ENCODE data around the gene LRIT1.

Gene LRIT1

DNA sequence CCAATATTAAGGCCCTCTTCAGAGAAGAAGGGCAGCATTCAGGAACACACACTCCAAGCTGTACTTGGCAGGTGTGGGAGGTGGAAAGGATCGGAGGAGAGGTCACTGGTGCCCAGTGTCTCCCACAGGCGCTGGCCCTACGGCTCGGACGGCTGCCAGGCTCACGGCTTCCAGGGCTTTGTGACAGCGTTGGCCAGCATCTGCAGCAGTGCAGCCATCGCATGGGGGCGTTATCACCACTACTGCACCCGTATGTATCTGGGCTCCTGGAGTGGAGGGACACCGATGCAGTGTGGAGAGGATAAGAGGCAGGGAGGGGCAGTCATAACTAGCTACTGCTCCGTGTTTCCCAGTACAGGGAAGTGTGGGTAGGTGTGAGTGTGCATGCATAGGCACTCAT lies 7.4 kb upstream of the LRIT1 start:
- H3K4me1 ChIP-seq (ENCODE audit: control insufficient read depth in 1 of 2, insufficient read depth in 2 of 2, low read length in 2 of 2): no peaks in the 10 kb centered on the region
- H3K36me3 ChIP-seq (ENCODE audit: control insufficient read depth in 1 of 2, insufficient read depth in 2 of 2, low read length in 2 of 2): no peaks in the 10 kb centered on the region
- H3K9me3 ChIP-seq (ENCODE audit: control insufficient read depth in 1 of 2, low read length in 2 of 2): no peaks in the 10 kb centered on the region
- no peak overlapping the region for H3K27ac ChIP-seq (ENCODE audit: low read length)
- H3K4me3 ChIP-seq (ENCODE audit: low read depth in 1 of 2, low read length in 2 of 2): no peak overlapping the region
- no peaks in the 10 kb centered on the region for H3K27me3 ChIP-seq (ENCODE audit: low read depth, low read length)

- H3K9me3 ChIP-seq (ENCODE audit: control insufficient read depth in 1 of 2, low read length in 2 of 2): no peaks in the 10 kb centered on the region
- no peaks in the 10 kb centered on the region for H3K27me3 ChIP-seq (ENCODE audit: low read depth, low read length)
Measured at GRCh38 chr10:84247496-84247895, 6.2 kb upstream of the LRIT1 start.

GRCh38 chr10:84244651-84245270 lies 3.4 kb upstream of the LRIT1 start, which contains the start of gene RGR:
Gene RGR, plus strand, starts transcription at chr10:84245053. Its CDS starts 38 bp downstream, at chr10:84245091.
- H3K27me3 ChIP-seq (ENCODE audit: low read depth, low read length): peaks cover 4% of the 10 kb centered on the region
- no peaks in the 10 kb centered on the region for H3K36me3 ChIP-seq (ENCODE audit: control insufficient read depth in 1 of 2, insufficient read depth in 2 of 2, low read length in 2 of 2)
- no peak within 1 kb of the TSS for H3K4me3 ChIP-seq (ENCODE audit: low read depth in 1 of 2, low read length in 2 of 2)
- H3K9me3 ChIP-seq (ENCODE audit: control insufficient read depth in 1 of 2, low read length in 2 of 2): no peaks in the 10 kb centered on the region
- H3K27ac ChIP-seq (ENCODE audit: low read length): no peak within 1 kb of the TSS
- no peaks in the 10 kb centered on the region for H3K4me1 ChIP-seq (ENCODE audit: control insufficient read depth in 1 of 2, insufficient read depth in 2 of 2, low read length in 2 of 2)

More at GRCh38 chr10:84247496-84247895, 6.2 kb upstream of the LRIT1 start:
- H3K4me1 ChIP-seq (ENCODE audit: control insufficient read depth in 1 of 2, insufficient read depth in 2 of 2, low read length in 2 of 2): no peaks in the 10 kb centered on the region
- no peak overlapping the region for H3K4me3 ChIP-seq (ENCODE audit: low read depth in 1 of 2, low read length in 2 of 2)
- H3K27ac ChIP-seq (ENCODE audit: low read length): no peak overlapping the region
- H3K36me3 ChIP-seq (ENCODE audit: control insufficient read depth in 1 of 2, insufficient read depth in 2 of 2, low read length in 2 of 2): no peaks in the 10 kb centered on the region

GRCh38 chr10:84243759-84244158 lies 2.4 kb upstream of the LRIT1 start:
- H3K4me3 ChIP-seq (ENCODE audit: low read depth in 1 of 2, low read length in 2 of 2): no peak overlapping the region
- H3K27me3 ChIP-seq (ENCODE audit: low read depth, low read length): peaks cover 4% of the 10 kb centered on the region
- no peak overlapping the region for H3K27ac ChIP-seq (ENCODE audit: low read length)
- H3K4me1 ChIP-seq (ENCODE audit: control insufficient read depth in 1 of 2, insufficient read depth in 2 of 2, low read length in 2 of 2): no peaks in the 10 kb centered on the region
- no peaks in the 10 kb centered on the region for H3K9me3 ChIP-seq (ENCODE audit: control insufficient read depth in 1 of 2, low read length in 2 of 2)
- no peaks in the 10 kb centered on the region for H3K36me3 ChIP-seq (ENCODE audit: control insufficient read depth in 1 of 2, insufficient read depth in 2 of 2, low read length in 2 of 2)

DNA sequence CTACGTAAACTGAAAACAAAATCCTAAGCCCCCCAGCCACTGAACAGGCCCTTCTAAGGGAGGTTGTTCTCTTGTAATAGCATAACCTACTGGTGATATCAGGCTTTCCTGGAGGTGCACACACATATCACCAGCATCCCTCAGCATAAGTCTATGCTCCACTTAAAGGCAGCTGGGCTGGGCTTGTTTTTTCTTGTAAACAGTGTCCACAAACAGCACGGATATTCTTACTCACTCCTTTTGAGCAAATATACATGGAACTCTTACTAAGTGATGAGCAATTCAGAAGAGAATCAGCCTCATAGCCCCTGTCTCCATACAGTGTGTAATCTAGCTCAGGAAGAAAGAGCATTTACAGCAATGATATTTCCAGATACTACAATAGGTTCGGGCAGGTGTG lies 2.4 kb downstream of the LRIT1 start:
- peaks cover 4% of the 10 kb centered on the region for H3K27me3 ChIP-seq (ENCODE audit: low read depth, low read length)
- H3K4me3 ChIP-seq (ENCODE audit: low read depth in 1 of 2, low read length in 2 of 2): no peak overlapping the region
- no peaks in the 10 kb centered on the region for H3K4me1 ChIP-seq (ENCODE audit: control insufficient read depth in 1 of 2, insufficient read depth in 2 of 2, low read length in 2 of 2)
- no peaks in the 10 kb centered on the region for H3K9me3 ChIP-seq (ENCODE audit: control insufficient read depth in 1 of 2, low read length in 2 of 2)
- H3K27ac ChIP-seq (ENCODE audit: low read length): no peak overlapping the region
- no peaks in the 10 kb centered on the region for H3K36me3 ChIP-seq (ENCODE audit: control insufficient read depth in 1 of 2, insufficient read depth in 2 of 2, low read length in 2 of 2)

DNA sequence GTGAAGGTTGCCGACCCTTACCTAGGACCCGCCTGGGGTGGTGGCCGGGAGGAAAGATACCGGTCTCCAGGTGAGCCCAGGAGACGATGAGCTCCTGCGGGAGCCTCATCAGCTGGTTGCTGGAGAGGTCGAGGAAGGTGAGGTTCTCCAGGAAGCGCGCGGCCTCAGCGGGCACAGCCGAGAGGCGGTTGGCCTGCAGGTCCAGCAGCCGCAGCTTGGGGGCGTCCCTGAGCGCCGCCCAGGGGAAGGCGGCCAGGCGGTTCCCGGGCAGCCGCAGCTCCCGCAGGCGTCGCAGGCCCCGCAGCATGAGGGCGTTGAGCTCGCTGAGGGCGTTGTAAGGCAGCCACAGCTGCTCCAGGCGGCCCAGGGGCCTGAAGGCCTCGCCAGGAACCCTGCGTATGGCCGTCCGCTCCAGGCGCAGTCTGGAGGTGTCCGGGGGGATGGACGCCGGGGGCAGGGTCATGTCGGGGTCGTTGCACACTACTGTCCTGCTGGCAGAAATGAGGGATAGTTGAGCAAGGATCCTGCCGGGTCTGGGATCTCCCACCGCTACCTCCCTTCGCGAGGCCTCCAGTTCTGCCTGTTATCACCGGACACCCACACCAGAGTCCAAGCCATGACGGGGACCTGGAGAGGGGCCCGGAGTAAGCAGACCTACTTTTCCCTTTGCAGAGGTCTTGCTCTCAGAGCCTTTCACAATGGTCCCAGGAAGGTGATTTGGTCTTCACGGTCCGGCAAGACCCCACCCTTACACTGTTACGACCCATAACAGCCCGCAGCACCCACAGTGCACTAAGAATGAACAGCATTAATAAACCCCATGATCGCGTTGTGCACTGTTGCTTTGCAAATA lies 3.9 kb downstream of the LRIT1 start:
- Histone ChIP-seq H3K9me3 (ENCODE audit: control insufficient read depth in 1 of 2, low read length in 2 of 2) (no peaks in the 10 kb centered on the region), H3K4me1 (ENCODE audit: control insufficient read depth in 1 of 2, insufficient read depth in 2 of 2, low read length in 2 of 2) (no peaks in the 10 kb centered on the region), H3K27me3 (ENCODE audit: low read depth, low read length) (peaks cover 4% of the 10 kb centered on the region), H3K4me3 (ENCODE audit: low read depth in 1 of 2, low read length in 2 of 2) (no peak overlapping the region), H3K27ac (ENCODE audit: low read length) (no peak overlapping the region), H3K36me3 (ENCODE audit: control insufficient read depth in 1 of 2, insufficient read depth in 2 of 2, low read length in 2 of 2) (no peaks in the 10 kb centered on the region)

GRCh38 chr10:84236807-84237198 lies 4.5 kb downstream of the LRIT1 start:
- H3K4me3 ChIP-seq (ENCODE audit: low read depth in 1 of 2, low read length in 2 of 2): no peak overlapping the region
- no peak overlapping the region for H3K27ac ChIP-seq (ENCODE audit: low read length)
- no peaks in the 10 kb centered on the region for H3K9me3 ChIP-seq (ENCODE audit: control insufficient read depth in 1 of 2, low read length in 2 of 2)
- H3K36me3 ChIP-seq (ENCODE audit: control insufficient read depth in 1 of 2, insufficient read depth in 2 of 2, low read length in 2 of 2): no peaks in the 10 kb centered on the region
- peaks cover 4% of the 10 kb centered on the region for H3K27me3 ChIP-seq (ENCODE audit: low read depth, low read length)
- no peaks in the 10 kb centered on the region for H3K4me1 ChIP-seq (ENCODE audit: control insufficient read depth in 1 of 2, insufficient read depth in 2 of 2, low read length in 2 of 2)

- Histone ChIP-seq H3K9me3 (ENCODE audit: control insufficient read depth in 1 of 2, low read length in 2 of 2) (no peaks in the 10 kb centered on the region), H3K36me3 (ENCODE audit: control insufficient read depth in 1 of 2, insufficient read depth in 2 of 2, low read length in 2 of 2) (no peaks in the 10 kb centered on the region), H3K27me3 (ENCODE audit: low read depth, low read length) (peaks cover 3% of the 10 kb centered on the region), H3K4me1 (ENCODE audit: control insufficient read depth in 1 of 2, insufficient read depth in 2 of 2, low read length in 2 of 2) (no peaks in the 10 kb centered on the region), H3K27ac (ENCODE audit: low read length) (no peak overlapping the region), H3K4me3 (ENCODE audit: low read depth in 1 of 2, low read length in 2 of 2) (no peak overlapping the region)
Measured at GRCh38 chr10:84235096-84235495, 6.2 kb downstream of the LRIT1 start.

DNA sequence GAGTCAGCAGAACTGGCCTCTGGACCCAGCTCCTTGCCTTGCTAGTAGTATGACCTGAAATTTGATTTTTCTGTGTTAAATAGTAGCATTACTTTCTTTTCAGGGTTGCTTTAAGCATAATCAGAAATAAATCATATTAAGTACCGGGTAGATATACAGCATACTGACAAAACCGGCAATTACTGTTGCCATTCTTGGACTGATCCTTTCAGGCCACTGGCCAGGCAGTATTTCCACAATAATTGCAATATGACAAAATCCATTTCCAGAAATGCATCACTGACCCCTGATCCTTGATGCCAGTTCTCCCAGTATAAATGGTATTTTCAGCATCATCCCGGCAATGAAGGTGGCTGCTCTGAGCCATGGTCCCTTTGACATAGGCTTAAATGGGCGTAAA lies 6.9 kb downstream of the LRIT1 start:
- no peak overlapping the region for H3K4me3 ChIP-seq (ENCODE audit: low read depth in 1 of 2, low read length in 2 of 2)
- H3K9me3 ChIP-seq (ENCODE audit: control insufficient read depth in 1 of 2, low read length in 2 of 2): no peaks in the 10 kb centered on the region
- H3K36me3 ChIP-seq (ENCODE audit: control insufficient read depth in 1 of 2, insufficient read depth in 2 of 2, low read length in 2 of 2): no peaks in the 10 kb centered on the region
- no peaks in the 10 kb centered on the region for H3K4me1 ChIP-seq (ENCODE audit: control insufficient read depth in 1 of 2, insufficient read depth in 2 of 2, low read length in 2 of 2)
- no peak overlapping the region for H3K27ac ChIP-seq (ENCODE audit: low read length)
- no peaks in the 10 kb centered on the region for H3K27me3 ChIP-seq (ENCODE audit: low read depth, low read length)

DNA sequence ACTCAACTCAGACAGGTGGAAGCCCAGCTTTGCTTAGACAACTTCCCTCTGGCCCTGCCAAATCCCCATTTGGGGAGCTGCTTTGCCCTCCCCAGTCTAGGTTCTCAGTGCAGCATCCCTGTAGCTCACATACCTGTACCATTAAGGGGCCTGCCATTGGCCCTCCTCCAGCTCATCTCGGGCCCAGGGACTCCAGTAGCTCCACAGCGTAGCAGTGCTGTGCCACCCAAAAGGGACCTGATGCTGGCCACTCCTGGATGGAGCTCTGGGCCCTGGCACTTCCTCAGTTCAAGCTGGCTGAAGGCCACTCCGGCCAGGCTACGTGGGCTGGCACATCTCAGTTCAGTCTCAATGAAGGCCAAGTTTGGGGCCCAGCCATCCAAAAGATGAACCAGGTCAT lies 7.4 kb downstream of the LRIT1 start:
- H3K36me3 ChIP-seq (ENCODE audit: control insufficient read depth in 1 of 2, insufficient read depth in 2 of 2, low read length in 2 of 2): no peaks in the 10 kb centered on the region
- no peaks in the 10 kb centered on the region for H3K27me3 ChIP-seq (ENCODE audit: low read depth, low read length)
- no peaks in the 10 kb centered on the region for H3K4me1 ChIP-seq (ENCODE audit: control insufficient read depth in 1 of 2, insufficient read depth in 2 of 2, low read length in 2 of 2)
- H3K9me3 ChIP-seq (ENCODE audit: control insufficient read depth in 1 of 2, low read length in 2 of 2): no peaks in the 10 kb centered on the region
- no peak overlapping the region for H3K4me3 ChIP-seq (ENCODE audit: low read depth in 1 of 2, low read length in 2 of 2)
- H3K27ac ChIP-seq (ENCODE audit: low read length): no peak overlapping the region

GRCh38 chr10:84232376-84232775 lies 9.0 kb downstream of the LRIT1 start:
- no peaks in the 10 kb centered on the region for H3K9me3 ChIP-seq (ENCODE audit: control insufficient read depth in 1 of 2, low read length in 2 of 2)
- no peaks in the 10 kb centered on the region for H3K36me3 ChIP-seq (ENCODE audit: control insufficient read depth in 1 of 2, insufficient read depth in 2 of 2, low read length in 2 of 2)
- H3K4me1 ChIP-seq (ENCODE audit: control insufficient read depth in 1 of 2, insufficient read depth in 2 of 2, low read length in 2 of 2): no peaks in the 10 kb centered on the region
- H3K27me3 ChIP-seq (ENCODE audit: low read depth, low read length): no peaks in the 10 kb centered on the region
- H3K27ac ChIP-seq (ENCODE audit: low read length): no peak overlapping the region
- H3K4me3 ChIP-seq (ENCODE audit: low read depth in 1 of 2, low read length in 2 of 2): no peak overlapping the region
